Mesenchymal stem cell (in vitro differentiated cells and primary cell): ENCODE results near the gene CALML4.

Experiments used
- DNase-seq: peaks from one replicate; pipeline ENCODE4 v3.0.0-alpha.2; 2013
- H2AFZ ChIP-seq: one replicate; pipeline ENCODE4 v1.6.1; 2013; ENCODE audit warnings: low read depth, mild to moderate bottlenecking, control low read depth, inconsistent platforms, low read length, moderate library complexity
- H2AK5ac ChIP-seq: 2 replicates; pipeline ENCODE4 v1.6.1; 2013; ENCODE audit warnings: low read length, moderate library complexity, mild to moderate bottlenecking, inconsistent platforms; ENCODE audit not compliant: severe bottlenecking
- H2BK120ac ChIP-seq: one replicate; pipeline ENCODE4 v1.6.1; 2013; ENCODE audit warnings: low read depth, mild to moderate bottlenecking, inconsistent platforms, low read length, moderate library complexity
- H2BK12ac ChIP-seq, 2 experiments: one replicate each; pipeline ENCODE4 v1.6.1; 2013; ENCODE audit warnings: inconsistent platforms in 2 of 2, low read length in 2 of 2, mild to moderate bottlenecking in 2 of 2, moderate library complexity in 2 of 2, control low read depth in 1 of 2
- H2BK15ac ChIP-seq: one replicate; pipeline ENCODE4 v1.6.1; 2013; ENCODE audit warnings: mild to moderate bottlenecking, low read depth, inconsistent platforms; ENCODE audit not compliant: poor library complexity, severe bottlenecking
- H2BK5ac ChIP-seq: 2 replicates; pipeline ENCODE4 v1.6.1; 2013; ENCODE audit warnings: low read depth, mild to moderate bottlenecking, low read length, control low read depth, inconsistent platforms; ENCODE audit not compliant: poor library complexity, severe bottlenecking
- H3K14ac ChIP-seq, 2 experiments: one replicate each; pipeline ENCODE4 v1.6.1; 2013; ENCODE audit warnings: inconsistent platforms in 2 of 2, low read length in 2 of 2, control low read depth in 1 of 2, mild to moderate bottlenecking in 1 of 2, moderate library complexity in 1 of 2
- H3K18ac ChIP-seq, 2 experiments: one replicate each; pipeline ENCODE4 v1.6.1; 2013; ENCODE audit warnings: inconsistent platforms in 2 of 2, low read length in 2 of 2, control low read depth in 1 of 2, low read depth in 1 of 2, mild to moderate bottlenecking in 1 of 2
- H3K23ac ChIP-seq, 2 experiments: one replicate each; pipeline ENCODE4 v1.6.1; 2013; ENCODE audit warnings: inconsistent platforms in 2 of 2, low read length in 2 of 2, mild to moderate bottlenecking in 2 of 2, moderate library complexity in 2 of 2, control low read depth in 1 of 2
- H3K27ac ChIP-seq: 2 replicates; pipeline ENCODE4 v1.5.1; 2013; ENCODE audit warnings: mild to moderate bottlenecking, moderate library complexity, low read length, control low read depth, inconsistent platforms; ENCODE audit not compliant: poor library complexity, severe bottlenecking
- H3K27me3 ChIP-seq, 2 experiments: 2 replicates each; pipeline versions ENCODE4 v1.6.1 to v1.7.0; 2013; ENCODE audit warnings: low read length in 2 of 2, mild to moderate bottlenecking in 2 of 2, moderate library complexity in 2 of 2, control low read depth in 1 of 2, inconsistent platforms in 1 of 2; ENCODE audit not compliant: control insufficient read depth in 1 of 2, insufficient read depth in 1 of 2
- H3K36me3 ChIP-seq, 2 experiments: 2 replicates each; pipeline versions ENCODE4 v1.6.1 to v1.7.0; 2013; ENCODE audit warnings: low read length in 2 of 2, control low read depth in 1 of 2, inconsistent platforms in 1 of 2, low read depth in 1 of 2, mild to moderate bottlenecking in 1 of 2; ENCODE audit not compliant: insufficient read depth in 2 of 2, control insufficient read depth in 1 of 2
- H3K4ac ChIP-seq, 2 experiments: one replicate each; pipeline ENCODE4 v1.6.1; 2013; ENCODE audit warnings: inconsistent platforms in 2 of 2, low read length in 2 of 2, mild to moderate bottlenecking in 2 of 2, moderate library complexity in 2 of 2, control low read depth in 1 of 2, low read depth in 1 of 2
- H3K4me1 ChIP-seq: 2 replicates; pipeline ENCODE4 v1.6.1; 2013; ENCODE audit warnings: low read depth, low read length, control low read depth; ENCODE audit not compliant: control insufficient read depth, insufficient read depth
- H3K4me2 ChIP-seq: 2 replicates; pipeline ENCODE4 v1.6.1; 2013; ENCODE audit warnings: low read length, mild to moderate bottlenecking, inconsistent platforms; ENCODE audit not compliant: poor library complexity, severe bottlenecking
- H3K4me3 ChIP-seq, 2 experiments: 2 replicates each; pipeline versions ENCODE4 v1.5.1 to v1.7.0; 2013; ENCODE audit warnings: low read length in 2 of 2, mild to moderate bottlenecking in 2 of 2, control low read depth in 1 of 2, low read depth in 1 of 2; ENCODE audit not compliant: insufficient read depth in 1 of 2
- H3K79me1 ChIP-seq: replicated peaks from 2 replicates; pipeline ENCODE4 v1.6.1; 2013; ENCODE audit warnings: mild to moderate bottlenecking, control low read depth, low read length, inconsistent platforms; ENCODE audit not compliant: poor library complexity, severe bottlenecking
- H3K9ac ChIP-seq: 2 replicates; pipeline ENCODE4 v1.7.0; 2013; ENCODE audit warnings: mild to moderate bottlenecking, low read length, moderate library complexity
- H3K9me3 ChIP-seq: 2 replicates; pipeline ENCODE4 v1.7.0; 2013; ENCODE audit warnings: mild to moderate bottlenecking, low read length; ENCODE audit not compliant: control insufficient read depth
- H4K8ac ChIP-seq: one replicate; pipeline ENCODE4 v1.6.1; 2013; ENCODE audit warnings: inconsistent platforms, mild to moderate bottlenecking, low read length, moderate library complexity
- H4K91ac ChIP-seq: one replicate; pipeline ENCODE4 v1.6.1; 2013; ENCODE audit warnings: mild to moderate bottlenecking, low read length, inconsistent platforms
- WGBS: methylation state at CpG from one replicate; pipeline ENCODE4 v1.1.7; 2013; ENCODE audit warnings: mixed read lengths; 5-methylcytosine and 5-hydroxymethylcytosine counted together

The CALML4 gene

GRCh38 chr15:68201153-68201878 lies 3.8 kb downstream of the CALML4 start:
- Histone ChIP-seq H3K9me3 (no peaks in the 10 kb centered on the region), H3K79me1 (peaks cover 27% of the 10 kb centered on the region), H2BK12ac (no peak overlapping the region), H4K8ac (no peak overlapping the region), H4K91ac (no peak overlapping the region), H3K27me3 (no peaks in the 10 kb centered on the region), H3K4ac (no peak overlapping the region), H3K27ac (no peak overlapping the region), H3K36me3 (peaks cover 6 to 28% of the 10 kb centered on the region in 2 experiments), H2BK5ac (no peak overlapping the region), H2BK120ac (no peak overlapping the region), H3K4me1 (peaks cover 13% of the 10 kb centered on the region), H3K23ac (no peak overlapping the region), H2AFZ (no peak overlapping the region), H3K18ac (no peak overlapping the region), H3K14ac (no peak overlapping the region), H3K4me2 (no peak overlapping the region), H3K4me3 (no peak overlapping the region), H3K9ac (no peak overlapping the region), H2AK5ac (no peak overlapping the region), H2BK15ac (no peak overlapping the region)
- DNase-seq, result no peak
- WGBS, result 96% methylated on average over 7 of the region's 7 CpGs

GRCh38 chr15:68200016-68200861 lies 4.9 kb downstream of the CALML4 start:
- no peak overlapping the region for H3K4me2 ChIP-seq
- H3K79me1 ChIP-seq, result peaks cover 23% of the 10 kb centered on the region
- no peaks in the 10 kb centered on the region for H3K9me3 ChIP-seq
- H3K4me1 ChIP-seq, result peaks cover 10% of the 10 kb centered on the region
- H3K23ac ChIP-seq, result peak overlapping the region in 1 of 2 experiments; percentile 3
- DNase-seq, result no peak
- no peak overlapping the region for H3K27ac ChIP-seq
- WGBS, result 64% methylated on average over 16 of the region's 16 CpGs
- H4K91ac ChIP-seq, result no peak overlapping the region
- H2BK15ac ChIP-seq, result no peak overlapping the region
- H3K27me3 ChIP-seq, result no peaks in the 10 kb centered on the region
- peak overlapping the region in 1 of 2 experiments; percentile 41 for H3K18ac ChIP-seq
- H2BK12ac ChIP-seq, result peak overlapping the region in 1 of 2 experiments; percentile 55
- no peak overlapping the region for H3K4ac ChIP-seq
- no peak overlapping the region for H3K4me3 ChIP-seq
- no peak overlapping the region for H2BK120ac ChIP-seq
- H3K36me3 ChIP-seq, result peaks cover 6 to 24% of the 10 kb centered on the region in 2 experiments
- H2AK5ac ChIP-seq, result no peak overlapping the region
- H3K14ac ChIP-seq, result no peak overlapping the region
- H3K9ac ChIP-seq, result peak overlapping the region; percentile 52
- no peak overlapping the region for H2AFZ ChIP-seq
- H4K8ac ChIP-seq, result peak overlapping the region; percentile 19
- no peak overlapping the region for H2BK5ac ChIP-seq

GRCh38 chr15:68199340-68199739 lies 5.8 kb downstream of the CALML4 start:
- Histone ChIP-seq H3K27ac (no peak overlapping the region), H2BK15ac (no peak overlapping the region), H3K9me3 (no peaks in the 10 kb centered on the region), H4K91ac (peak overlapping the region; percentile 44), H3K9ac (no peak overlapping the region), H3K4me1 (peaks cover 7% of the 10 kb centered on the region), H3K18ac (no peak overlapping the region), H3K79me1 (peaks cover 20% of the 10 kb centered on the region), H2AK5ac (no peak overlapping the region), H3K4ac (no peak overlapping the region), H4K8ac (peak overlapping the region; percentile 12), H2BK120ac (no peak overlapping the region), H3K4me2 (no peak overlapping the region), H2BK12ac (no peak overlapping the region), H2AFZ (no peak overlapping the region), H3K36me3 (peaks cover 6 to 27% of the 10 kb centered on the region in 2 experiments), H3K4me3 (no peak overlapping the region), H2BK5ac (no peak overlapping the region), H3K27me3 (no peaks in the 10 kb centered on the region), H3K23ac (no peak overlapping the region), H3K14ac (peak overlapping the region in 1 of 2 experiments; percentile 41)
- 62% methylated on average over 11 of the region's 11 CpGs for WGBS
- no peak for DNase-seq
